Kidney tubule cell (primary cell): Measurements from ENCODE around the gene ZNF808.
A peak's percentile ranks its signal among the peaks of the same experiment; 100 is the strongest.
"Not testable (repeated sequence)": the region's sequence is repeated elsewhere in the genome, so short reads cannot be mapped to it uniquely, and the experiment has no call there.

ENCODE experiments used
- DNase-seq: peaks from one replicate; pipeline ENCODE4 v3.0.0-alpha.2; 2018; ENCODE audit warnings: low spot score

ZNF808 gene

DNA sequence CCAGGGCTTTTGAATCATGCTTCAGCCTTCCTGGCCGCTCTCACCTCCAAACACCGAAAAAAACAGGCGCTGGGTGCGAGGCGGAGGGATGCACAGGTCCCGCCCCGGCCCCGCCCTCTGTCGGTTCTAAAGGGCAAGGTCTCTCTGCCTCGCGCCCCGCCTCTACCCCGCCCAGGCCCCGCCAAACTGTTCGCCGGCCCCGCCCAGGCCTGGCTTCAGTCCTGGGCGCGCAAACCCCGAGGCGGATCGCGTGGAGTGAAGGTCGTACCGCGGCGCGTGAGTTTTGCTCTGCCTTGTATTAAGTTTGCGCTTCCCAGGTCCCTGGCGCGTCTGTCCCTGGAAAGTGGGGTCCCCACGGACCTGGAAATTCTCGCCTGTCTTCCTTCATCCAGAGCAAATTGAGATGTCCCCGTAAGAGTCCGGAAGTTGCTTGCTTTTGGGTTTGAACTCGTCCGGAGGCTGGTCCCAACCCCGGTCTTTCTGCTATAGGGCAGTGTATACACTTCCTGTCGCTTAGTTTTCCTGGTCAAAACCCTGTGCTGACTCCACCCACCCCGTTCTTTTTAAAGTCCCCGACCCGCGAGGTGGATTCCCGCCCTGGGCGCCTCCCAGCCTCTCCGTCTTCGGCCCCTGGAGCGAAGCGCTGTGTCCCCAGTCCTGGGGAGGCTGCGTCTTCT lies 8.4 kb downstream of the ZNF808 start:
- peak; percentile 70 for DNase-seq

DNA sequence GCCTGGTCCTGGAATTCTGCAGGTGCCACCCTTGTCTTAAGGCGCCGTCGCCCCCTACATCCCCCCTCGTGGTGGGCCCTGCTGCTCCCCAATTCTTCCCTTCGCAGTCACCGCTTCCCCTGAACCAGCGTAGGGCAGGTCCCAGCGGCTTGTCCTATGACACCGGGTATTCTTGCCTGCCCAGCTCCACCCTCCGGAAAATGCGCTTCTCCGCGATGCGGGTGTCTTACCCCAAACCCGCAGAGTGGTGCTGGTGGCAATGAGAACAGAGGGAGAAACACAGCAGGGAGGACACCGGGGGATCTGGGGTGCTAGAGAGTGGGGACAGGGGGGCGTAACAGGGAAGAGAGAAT lies 9.0 kb downstream of the ZNF808 start:
- no peak for DNase-seq

DNA sequence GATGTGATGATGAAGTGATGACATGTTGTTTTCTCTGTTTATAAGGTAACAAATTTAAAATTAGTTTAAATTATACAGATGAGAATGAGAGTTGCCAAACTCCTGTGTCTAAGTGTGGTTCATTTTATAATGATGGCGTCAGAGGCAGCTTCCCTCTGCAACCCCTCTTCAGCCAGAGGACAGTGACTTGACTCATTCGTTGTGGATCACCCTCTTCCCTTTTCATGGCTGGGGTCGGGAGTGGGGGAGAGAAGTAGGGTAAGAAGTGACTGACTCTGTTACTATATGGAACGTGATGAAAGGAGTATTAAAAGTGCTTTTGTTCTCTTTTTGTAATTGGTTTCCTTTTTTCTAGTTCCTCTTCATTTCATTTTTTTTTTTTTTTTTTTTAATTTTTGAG lies 11.3 kb downstream of the ZNF808 start:
- not testable (repeated sequence) for DNase-seq

DNA sequence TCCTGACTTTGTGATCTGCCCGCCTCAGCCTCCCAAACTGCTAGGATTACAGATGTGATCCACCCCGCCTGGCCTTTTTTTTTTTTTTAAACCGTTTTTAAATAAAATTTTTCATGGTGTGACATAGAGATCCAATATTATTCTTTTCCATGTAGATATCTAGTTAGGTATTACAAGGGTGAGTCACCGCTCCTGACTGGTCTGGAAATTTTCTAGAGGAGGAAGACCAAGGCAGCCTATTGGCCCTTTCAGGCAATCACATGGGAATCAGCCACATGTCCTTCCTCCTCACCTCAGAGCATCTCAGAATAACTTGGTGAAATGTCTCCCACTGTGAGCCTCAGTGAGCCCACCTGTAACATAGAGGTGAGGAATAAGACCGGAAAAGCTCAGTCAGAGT lies 13.7 kb downstream of the ZNF808 start:
- peak; percentile 56 for DNase-seq

DNA sequence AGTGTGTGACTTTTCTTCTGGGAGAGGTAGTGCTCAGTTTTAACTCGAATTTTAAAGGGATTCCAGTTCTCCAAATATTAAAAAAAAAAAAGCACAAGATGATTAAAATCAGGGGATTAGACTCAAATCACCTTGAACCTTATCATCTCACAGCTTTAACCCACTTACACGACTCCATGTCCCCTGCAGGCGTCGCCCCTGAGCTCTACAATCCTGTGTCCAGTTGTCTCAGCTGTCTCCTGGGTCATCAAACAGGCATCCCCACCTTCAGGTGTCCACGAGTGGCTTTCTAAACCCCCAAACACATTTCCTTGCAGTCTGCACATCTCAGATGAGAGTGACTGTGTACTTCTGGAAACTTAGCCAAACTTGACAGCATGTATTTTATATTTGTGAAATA lies 14.1 kb downstream of the ZNF808 start:
- DNase-seq: no peak

DNA sequence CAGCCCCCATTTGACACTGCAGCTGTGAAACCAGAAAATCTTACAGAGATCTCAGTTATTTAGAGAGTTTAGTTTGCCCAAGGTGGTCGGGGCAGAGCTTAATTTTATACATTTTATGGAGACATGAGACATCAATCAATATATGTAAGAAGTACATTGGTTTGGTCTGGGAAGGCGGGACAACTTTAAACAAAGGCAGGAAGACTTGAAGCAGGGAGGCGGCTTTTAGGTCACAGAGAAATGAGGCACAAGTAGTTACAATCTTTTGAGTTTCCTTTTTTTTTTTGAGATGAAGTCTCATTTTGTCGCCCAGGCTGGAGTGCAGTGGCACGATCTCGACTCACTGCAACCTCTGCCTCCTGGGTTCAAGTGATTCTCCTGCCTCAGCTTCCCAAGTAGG lies 15.1 kb downstream of the ZNF808 start:
- DNase-seq: not testable (repeated sequence)

DNA sequence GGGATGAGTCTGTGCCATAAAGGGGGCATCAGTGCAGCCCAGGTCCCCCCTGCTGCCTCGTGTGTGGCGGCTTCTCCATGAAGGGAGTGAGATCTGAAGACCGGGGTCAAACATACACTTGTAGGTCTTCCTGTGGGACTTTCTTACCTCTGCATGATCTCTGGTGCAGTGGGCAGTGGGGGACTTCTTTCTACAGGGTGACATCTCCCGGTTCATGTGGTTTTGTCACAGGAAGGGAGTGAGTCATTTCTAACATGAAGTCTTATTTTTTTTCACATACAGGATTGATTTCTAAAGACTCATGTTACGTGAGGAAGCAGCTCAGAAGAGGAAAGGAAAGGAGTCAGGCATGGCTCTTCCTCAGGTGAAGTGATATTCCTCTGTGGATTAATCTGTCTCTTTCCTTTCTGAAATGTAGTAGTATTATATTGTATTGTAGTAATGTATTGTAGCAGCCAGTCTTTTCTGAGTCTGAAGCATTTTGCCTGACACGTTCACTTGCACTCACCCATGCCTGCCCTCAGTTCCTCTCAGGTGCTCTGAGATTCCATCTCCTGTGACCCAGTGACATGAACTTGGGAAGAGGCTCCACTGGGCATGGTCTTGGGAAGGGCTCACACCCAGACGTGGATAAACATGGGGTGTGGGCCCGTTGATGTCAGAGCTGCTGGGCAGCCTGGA lies 15.7 kb downstream of the ZNF808 start:
- DNase-seq: peak; percentile 9

DNA sequence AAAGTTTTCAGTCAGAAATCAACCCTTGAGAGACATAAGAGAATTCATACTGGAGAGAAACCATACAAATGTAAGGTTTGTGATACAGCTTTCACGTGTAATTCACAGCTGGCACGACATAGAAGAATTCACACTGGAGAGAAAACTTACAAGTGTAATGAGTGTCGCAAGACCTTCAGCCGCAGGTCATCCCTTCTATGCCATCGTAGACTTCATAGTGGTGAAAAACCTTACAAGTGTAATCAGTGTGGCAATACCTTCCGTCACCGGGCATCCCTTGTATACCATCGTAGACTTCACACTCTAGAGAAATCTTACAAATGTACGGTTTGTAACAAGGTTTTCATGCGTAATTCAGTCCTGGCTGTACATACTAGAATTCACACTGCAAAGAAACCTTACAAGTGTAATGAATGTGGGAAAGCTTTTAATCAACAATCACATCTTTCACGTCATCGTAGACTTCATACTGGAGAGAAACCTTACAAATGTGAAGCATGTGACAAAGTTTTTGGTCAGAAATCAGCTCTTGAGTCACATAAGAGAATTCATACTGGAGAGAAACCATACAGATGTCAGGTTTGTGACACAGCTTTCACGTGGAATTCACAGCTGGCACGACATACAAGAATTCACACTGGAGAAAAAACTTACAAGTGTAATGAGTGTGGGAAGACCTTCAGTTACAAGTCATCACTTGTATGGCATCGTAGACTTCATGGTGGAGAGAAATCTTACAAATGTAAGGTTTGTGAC lies 26.9 kb downstream of the ZNF808 start:
- DNase-seq: no peak

DNA sequence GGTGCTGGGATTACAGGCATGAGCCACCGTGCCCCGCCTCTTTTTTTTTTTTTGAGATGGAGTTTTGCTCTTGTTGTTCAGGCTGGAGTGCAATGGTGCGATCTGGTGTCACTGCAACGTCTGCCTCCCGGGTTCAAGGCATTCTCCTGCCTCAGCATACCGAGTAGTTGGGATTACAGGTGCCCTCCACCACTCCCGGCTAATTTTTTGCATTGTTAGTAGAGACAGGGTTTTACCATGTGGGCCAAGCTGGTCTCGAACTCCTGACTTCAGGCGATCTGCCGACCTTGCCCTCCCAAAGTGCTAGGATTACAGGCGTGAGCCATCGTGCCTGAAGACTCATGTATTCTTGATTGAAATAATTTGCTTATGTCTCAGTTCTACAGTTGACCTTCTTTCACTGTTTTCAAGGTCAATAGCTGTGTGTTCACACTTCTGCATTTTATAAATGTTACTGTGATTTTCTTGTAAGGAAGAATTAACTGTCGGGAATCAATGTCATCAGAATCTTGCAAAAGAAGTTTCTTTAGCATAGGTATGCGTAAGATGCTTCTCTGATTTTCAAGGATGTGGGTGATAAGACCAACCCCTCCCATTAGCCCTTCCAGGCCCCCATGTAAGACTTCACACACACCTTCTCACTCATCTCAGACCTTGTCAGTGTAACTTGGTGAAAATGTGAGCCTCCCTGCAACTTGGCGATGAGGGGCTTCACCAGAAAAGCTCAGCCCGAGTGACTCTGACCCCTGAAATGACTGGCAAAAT lies 29.9 kb downstream of the ZNF808 start:
- DNase-seq: no peak

DNA sequence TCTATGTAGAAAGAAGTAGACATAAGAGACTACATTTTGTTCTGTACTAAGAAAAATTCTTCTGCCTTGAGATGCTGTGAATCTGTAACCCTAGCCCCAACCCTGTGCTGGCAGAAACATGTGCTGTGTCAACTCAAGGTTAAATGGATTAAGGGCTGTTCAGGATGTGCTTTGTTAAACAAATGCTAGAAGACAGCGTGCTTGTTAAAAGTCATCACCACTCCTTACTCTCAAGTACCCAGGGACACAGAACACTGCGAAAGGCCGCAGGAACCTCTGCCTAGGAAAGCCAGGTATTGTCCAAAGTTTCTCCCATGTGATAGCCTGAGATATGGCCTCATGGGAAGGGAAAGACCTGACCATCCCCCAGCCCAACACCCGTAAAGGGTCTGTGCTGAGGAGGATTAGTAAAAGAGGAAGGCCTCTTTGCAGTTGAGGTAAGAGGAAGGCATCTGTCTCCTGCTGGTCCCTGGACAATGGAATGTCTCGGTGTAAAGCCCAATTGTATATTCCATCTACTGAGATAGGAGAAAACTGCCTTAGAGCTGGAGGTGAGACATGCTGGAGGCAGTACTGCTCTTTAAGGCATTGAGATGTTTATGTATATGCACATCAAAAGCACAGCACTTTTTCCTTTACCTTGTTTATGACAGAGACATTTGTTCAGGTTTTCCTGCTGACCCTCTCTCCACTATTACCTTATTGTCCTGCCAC lies 31.4 kb downstream of the ZNF808 start:
- not testable (repeated sequence) for DNase-seq

DNA sequence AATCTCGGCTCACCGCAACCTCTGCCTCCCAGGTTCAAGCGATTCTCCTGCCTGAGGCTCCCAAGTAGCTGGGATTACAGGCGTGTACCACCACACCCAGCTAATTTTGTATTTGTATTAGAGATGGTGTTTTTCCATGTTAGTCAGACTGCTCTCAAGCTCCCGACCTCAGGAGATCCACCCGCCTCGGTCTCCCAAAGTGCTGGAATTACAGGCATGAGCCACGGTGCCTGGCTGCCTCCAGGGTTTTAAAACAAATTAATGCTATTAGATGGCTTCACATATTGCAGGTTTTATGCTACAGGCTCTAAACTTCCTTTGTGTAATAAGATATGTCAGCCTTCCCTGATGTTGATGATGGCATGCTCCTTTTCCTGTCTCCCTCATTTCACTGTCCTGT lies 34.1 kb downstream of the ZNF808 start:
- DNase-seq: not testable (repeated sequence)

DNA sequence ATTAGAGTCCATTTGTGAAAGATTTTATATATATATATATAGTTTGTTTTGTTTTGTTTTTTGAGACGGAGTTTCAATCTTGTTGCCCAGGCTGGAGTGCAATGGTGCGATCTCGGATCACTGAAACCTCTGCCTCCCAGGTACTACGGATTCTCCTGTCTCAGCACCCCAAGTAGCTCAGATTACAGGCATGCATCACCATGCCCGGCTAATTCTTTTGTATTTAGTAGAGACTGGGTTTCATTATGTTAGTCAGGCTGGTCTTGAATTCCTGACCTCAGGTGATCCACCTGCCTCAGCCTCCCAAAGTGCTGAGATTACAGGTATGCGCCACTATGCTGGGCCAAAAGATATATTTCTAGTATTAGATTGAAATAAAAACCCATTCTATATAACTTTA lies 38.7 kb downstream of the ZNF808 start:
- no peak for DNase-seq

DNA sequence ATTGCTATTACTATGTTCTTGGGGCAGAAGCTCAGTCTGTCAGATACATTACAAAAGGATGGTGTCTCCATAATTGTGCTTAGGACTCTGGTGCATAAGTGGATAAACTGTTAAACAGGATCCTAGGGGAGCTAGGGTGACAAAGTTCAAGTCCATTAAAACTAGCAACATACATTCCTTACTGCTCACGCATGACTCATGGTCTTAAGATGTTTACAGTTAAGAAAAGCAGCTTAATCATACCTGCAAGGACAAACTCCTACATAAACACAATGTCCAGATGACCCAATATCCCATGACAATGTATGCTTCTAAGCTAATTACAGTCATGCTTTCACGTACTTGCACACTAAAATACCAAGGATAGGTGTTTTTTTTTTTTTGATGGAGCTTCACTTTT lies 39.1 kb downstream of the ZNF808 start:
- peak; percentile 55 for DNase-seq

DNA sequence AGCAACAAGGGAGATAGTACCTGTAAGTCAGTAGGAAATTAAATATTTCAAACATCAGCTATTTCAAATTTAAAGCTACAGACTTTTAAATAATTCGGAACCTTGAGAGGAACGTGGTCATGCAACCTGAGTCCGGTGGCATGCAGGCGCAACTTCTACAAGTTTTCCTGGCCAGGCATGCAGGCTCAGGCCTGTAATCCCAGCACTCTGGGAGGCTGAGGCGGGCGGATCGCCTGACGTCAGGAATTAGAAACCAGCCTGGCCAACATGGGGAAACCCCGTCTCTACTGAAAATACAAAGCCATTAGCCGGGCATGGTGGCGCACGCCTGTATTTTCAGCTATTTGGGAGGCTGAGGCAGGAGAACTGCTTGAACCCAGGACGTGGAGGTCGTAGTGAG lies 40.5 kb downstream of the ZNF808 start:
- DNase-seq: no peak

DNA sequence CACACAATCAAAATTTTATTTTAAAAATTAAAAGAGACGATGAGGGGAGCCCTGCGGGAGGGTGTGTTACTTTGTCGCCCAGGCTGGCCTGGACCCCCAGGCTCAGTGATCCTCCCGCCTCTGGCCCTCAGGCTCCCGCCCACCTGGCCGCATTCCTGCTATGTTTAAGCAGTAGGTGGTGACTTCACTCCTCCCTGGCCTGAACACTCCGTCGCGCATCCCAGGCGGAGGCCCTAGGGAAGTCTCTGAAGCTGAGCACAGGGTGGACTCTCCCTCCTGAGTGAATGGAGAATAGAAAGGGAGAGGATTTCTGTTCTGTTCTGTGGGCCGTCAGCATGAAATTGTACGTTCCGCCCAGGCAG lies 42.2 kb downstream of the ZNF808 start:
- peak; percentile 70 for DNase-seq

DNA sequence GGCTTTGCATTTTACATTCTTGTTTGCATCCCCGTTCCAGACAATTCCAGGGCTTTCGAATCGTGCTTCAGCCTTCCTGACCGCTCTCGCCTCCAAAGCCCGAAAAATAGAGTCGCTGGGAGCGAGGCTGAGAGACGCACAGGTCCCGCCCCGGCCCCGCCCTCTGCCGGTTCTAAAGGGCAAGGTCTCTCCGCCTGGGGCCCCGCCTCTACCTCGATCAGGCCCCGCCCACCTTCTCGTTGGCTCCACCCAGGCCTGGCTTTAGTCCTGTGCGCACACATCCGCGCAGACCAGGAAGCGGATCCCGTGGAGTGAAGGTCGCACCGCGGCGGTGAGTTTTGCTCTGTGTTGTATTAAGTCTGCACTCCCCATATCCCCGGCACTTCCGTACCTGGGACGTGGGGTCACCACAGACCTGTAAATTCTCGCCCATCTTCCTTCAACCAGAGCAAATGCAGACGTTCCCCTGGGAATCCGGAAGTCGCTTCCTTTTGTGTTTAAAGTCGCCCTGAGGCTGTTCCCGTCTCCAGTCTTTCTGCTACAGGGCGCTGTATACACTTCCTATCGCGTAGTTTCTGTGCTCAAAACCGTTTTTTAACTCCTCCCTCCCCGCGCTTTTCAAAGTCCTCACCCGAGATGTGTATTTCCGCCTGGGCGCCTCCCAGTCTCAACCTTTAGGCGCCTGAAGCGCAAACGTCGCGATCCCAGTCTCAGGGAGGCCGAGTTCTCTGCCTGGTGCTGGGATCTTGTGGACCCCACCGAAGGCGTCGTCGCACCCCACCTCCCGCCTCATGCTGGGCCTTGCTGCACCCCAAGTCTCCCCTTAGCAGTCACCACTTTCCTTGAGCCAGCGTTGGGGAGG lies 42.8 kb downstream of the ZNF808 start, which contains the start of gene ZNF701:
Gene ZNF701 (plus strand): TSS at position 288 of the 862 bp plus-strand sequence. CDS start 3,861 bp downstream, outside the sequence.
- DNase-seq: peak; percentile 95

DNA sequence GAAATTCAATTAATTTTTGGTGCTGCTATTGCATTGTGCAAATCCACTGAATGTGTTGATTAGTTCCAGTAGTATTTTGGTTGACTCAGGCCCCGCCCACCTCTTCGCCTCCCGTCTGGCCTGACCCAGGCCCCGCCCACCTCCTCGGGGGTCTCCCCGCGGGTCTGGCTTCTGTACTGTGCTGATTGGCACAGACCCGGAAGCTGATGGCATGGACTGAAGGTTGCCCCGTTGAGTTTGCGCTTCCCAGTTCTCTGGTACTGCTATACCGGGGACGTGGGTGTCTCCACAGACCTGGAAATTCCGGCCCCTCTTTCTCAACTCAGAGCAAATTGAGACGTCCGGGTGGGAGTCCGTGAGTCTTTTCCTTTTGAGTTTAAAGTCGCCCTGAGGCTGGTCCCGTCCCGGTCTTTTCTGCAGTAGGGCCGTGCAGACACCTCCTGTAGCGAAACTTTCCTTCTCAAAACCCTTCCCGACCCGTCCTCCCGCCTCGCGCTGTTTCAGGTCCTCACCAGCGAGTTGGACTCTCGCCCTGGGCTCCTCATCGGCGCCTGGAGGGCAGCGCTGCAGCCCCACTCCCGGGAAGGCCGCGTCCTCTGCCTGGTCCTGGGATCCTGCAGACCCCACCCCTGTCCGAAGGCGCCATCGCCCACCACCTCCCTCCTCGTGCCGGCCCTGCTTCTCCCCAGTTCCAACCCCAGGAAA lies 57.4 kb downstream of the ZNF808 start:
- no peak for DNase-seq

DNA sequence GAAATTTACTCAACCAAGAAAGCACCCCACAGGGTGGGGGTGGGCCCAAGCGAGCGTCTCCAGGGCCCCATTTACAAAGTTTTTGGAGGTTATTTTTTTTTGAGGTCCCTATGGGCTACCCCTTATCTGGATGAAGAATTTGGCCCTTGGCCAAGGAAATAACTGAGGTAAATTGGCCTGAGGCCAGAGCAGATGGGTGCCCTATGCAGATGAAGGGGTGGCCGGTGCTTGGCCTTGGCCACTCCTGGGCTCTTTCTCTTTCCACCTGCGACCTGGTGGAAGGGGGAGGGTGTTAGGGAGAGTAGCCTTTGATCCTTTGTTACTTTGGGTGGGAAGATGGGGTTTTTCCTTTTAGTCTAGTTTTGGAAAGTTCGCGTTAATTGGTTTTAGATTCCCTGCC lies 58.1 kb downstream of the ZNF808 start:
- DNase-seq: no peak

DNA sequence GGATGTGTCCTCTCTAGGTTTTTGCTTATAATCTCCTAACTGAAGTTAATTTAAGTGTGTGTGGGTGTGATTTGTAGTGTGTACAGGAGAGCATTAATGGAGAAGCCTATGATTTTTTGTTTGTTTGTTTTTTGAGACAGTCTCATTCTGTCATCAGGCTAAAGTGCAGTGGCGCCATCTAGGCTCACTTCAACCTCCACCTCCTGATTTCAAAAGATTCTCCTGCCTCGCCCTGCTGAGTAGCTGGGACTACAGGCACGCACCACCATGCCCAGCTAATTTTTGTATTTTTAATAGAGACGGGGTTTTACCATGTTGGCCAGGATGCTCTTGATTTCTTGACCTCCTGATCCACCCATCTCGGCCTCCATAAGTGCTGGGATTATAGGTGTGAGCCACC lies 63.3 kb downstream of the ZNF808 start:
- DNase-seq: no peak

DNA sequence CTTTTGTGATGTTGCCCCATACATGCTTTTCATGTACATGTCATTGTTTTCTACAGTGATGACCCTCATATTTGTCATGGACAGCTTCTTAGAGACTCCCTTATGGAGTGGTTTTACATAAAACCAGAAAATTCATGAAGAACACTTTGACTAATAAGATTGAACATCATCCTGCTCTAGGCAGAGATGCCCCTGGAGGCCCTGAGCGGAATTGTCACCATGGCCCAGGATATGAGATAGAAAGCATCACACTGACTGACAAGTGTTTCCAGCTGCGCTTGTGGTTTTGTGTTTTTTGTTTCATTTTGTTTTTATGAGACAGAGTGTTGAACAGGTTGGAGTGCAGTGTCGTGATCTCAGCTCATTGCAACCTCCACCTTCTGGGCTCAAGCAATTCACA lies 64.8 kb downstream of the ZNF808 start:
- DNase-seq: no peak
